HepG2 (cell line): Measurements from ENCODE around the gene CCL19. TPM values are rescaled to one million over a fixed set of nuclear protein-coding genes. Genes with fewer than 3 reads are reported as not detected.

Experiments
- ARNTL ChIP-seq: sonication (generic); formaldehyde crosslinking; IDR thresholded peaks from 2 replicates; pipeline ENCODE4 v1.4.0; 2020; ENCODE audit warnings: mild to moderate bottlenecking, missing genetic modification reagents
- ATF1 ChIP-seq: IDR thresholded peaks from 2 replicates; pipeline ENCODE4 v1.6.1; 2016; ENCODE audit warnings: mild to moderate bottlenecking, control low read depth
- DNMT1 ChIP-seq: sonication (generic); formaldehyde crosslinking; IDR thresholded peaks from 2 replicates; pipeline ENCODE4 v1.5.1; 2020; ENCODE audit warnings: mild to moderate bottlenecking, missing genetic modification reagents
- FOXO1 ChIP-seq: sonication (generic); formaldehyde crosslinking; IDR thresholded peaks from 2 replicates; pipeline ENCODE4 v1.4.0; 2020; ENCODE audit warnings: missing genetic modification reagents
- GPN1 ChIP-seq: sonication (generic); formaldehyde crosslinking; IDR thresholded peaks from 2 replicates; pipeline ENCODE4 v1.5.1; 2020; ENCODE audit warnings: missing genetic modification reagents, borderline replicate concordance
- HDAC1 ChIP-seq: sonication (generic); formaldehyde crosslinking; IDR thresholded peaks from 2 replicates; pipeline ENCODE4 v1.5.1; 2020; ENCODE audit warnings: mild to moderate bottlenecking, missing genetic modification reagents
- KDM5A ChIP-seq: fragments of 200-600 bp; sonication (generic); IDR thresholded peaks from 2 replicates; pipeline ENCODE4 v1.7.0; 2018; ENCODE audit warnings: antibody characterized with exemption, mild to moderate bottlenecking, low read length, borderline replicate concordance
- MTA1 ChIP-seq: sonication (generic); formaldehyde crosslinking; IDR thresholded peaks from 2 replicates; pipeline ENCODE4 v1.4.0; 2020; ENCODE audit warnings: missing genetic modification reagents, mild to moderate bottlenecking, borderline replicate concordance
- NBN ChIP-seq: fragments of 450-650 bp; conservative IDR thresholded peaks from 2 replicates; pipeline ENCODE4 v1.6.1; 2017
- PHF8 ChIP-seq: sonication (generic); formaldehyde crosslinking; IDR thresholded peaks from 2 replicates; pipeline ENCODE4 v1.5.0; 2020; ENCODE audit warnings: missing genetic modification reagents
- SRSF9 ChIP-seq: fragments of 200-400 bp; formaldehyde crosslinking; IDR thresholded peaks from 2 replicates; pipeline ENCODE4 v1.6.1; 2018; ENCODE audit warnings: borderline replicate concordance, mild to moderate bottlenecking, low read depth, low read length; ENCODE audit not compliant: insufficient read depth, poor library complexity, severe bottlenecking
- ZBTB7A ChIP-seq: sonication (generic); formaldehyde crosslinking; IDR thresholded peaks from 2 replicates; pipeline ENCODE4 v1.8.0; 2022; ENCODE audit warnings: mild to moderate bottlenecking, missing genetic modification reagents
- ZNF138 ChIP-seq: sonication (generic); formaldehyde crosslinking; IDR thresholded peaks from 2 replicates; pipeline ENCODE4 v1.5.0; 2020; ENCODE audit warnings: mild to moderate bottlenecking, low read depth, missing genetic modification reagents
- ZNF260 ChIP-seq: sonication (generic); formaldehyde crosslinking; IDR thresholded peaks from 2 replicates; pipeline ENCODE4 v1.4.0; 2020; ENCODE audit warnings: missing genetic modification reagents, low read depth, mild to moderate bottlenecking, borderline replicate concordance
- ZNF326 ChIP-seq: sonication (generic); formaldehyde crosslinking; IDR thresholded peaks from 2 replicates; pipeline ENCODE4 v1.4.0; 2020; ENCODE audit warnings: missing genetic modification reagents, borderline replicate concordance
- ZNF564 ChIP-seq: sonication (generic); formaldehyde crosslinking; IDR thresholded peaks from 2 replicates; pipeline ENCODE4 v1.8.1; 2023; ENCODE audit warnings: mild to moderate bottlenecking, missing genetic modification reagents
- ZNF788 ChIP-seq: sonication (generic); formaldehyde crosslinking; IDR thresholded peaks from 2 replicates; pipeline ENCODE4 v1.5.0; 2020; ENCODE audit warnings: mild to moderate bottlenecking, missing genetic modification reagents, borderline replicate concordance
- ZSCAN31 ChIP-seq: sonication (generic); formaldehyde crosslinking; IDR thresholded peaks from 2 replicates; pipeline ENCODE4 v1.5.0; 2020; ENCODE audit warnings: low read depth, mild to moderate bottlenecking, missing genetic modification reagents
- polyA plus RNA-seq, 8 experiments: library from polyadenylated mRNA; depleted of rRNA in 3 of 8; stranded (reverse) in 7 of 8; unstranded in 1 of 8; fragments of >200 nt; fragmentation: Illumina TruSeq in 4 of 8; extraction: Trizol in 4 of 8; gene quantifications; 2 replicates each; pipeline versions ENCODE4 v1.2.1 to v1.2.3, GENCODE V29; 2011 to 2016; ENCODE audit warnings: low read depth in 4 of 8, missing spikeins in 1 of 8, mixed read lengths in 1 of 8; ENCODE audit not compliant: insufficient read depth in 1 of 8
- total RNA-seq, 5 experiments: library from RNA; depleted of rRNA; stranded (reverse); fragments of >200 nt; fragmentation: Illumina TruSeq; extraction: Trizol; gene quantifications; 2 replicates each; pipeline ENCODE4 v1.2.3, GENCODE V29; 2016; ENCODE audit warnings: low read depth in 1 of 5
- TF ChIP-seq, protein P1 (sequence below): sonication (generic); formaldehyde crosslinking; IDR thresholded peaks from 2 replicates; pipeline ENCODE4 v1.4.0; 2020; ENCODE audit warnings: missing genetic modification reagents
- TF ChIP-seq, protein P2 (sequence below): sonication (generic); formaldehyde crosslinking; IDR thresholded peaks from 2 replicates; pipeline ENCODE4 v1.9.0; 2021; ENCODE audit warnings: mild to moderate bottlenecking, missing genetic modification reagents
- TF ChIP-seq, protein P3 (sequence below): sonication (generic); formaldehyde crosslinking; IDR thresholded peaks from 2 replicates; pipeline ENCODE4 v1.4.0; 2020; ENCODE audit warnings: missing genetic modification reagents, borderline replicate concordance

CCL19 gene
- total and polyA plus RNA-seq, 2 of the 13 experiments (the other 11 are each of a cell fraction or from before 2014, with no cell fraction given) = not detected

DNA sequence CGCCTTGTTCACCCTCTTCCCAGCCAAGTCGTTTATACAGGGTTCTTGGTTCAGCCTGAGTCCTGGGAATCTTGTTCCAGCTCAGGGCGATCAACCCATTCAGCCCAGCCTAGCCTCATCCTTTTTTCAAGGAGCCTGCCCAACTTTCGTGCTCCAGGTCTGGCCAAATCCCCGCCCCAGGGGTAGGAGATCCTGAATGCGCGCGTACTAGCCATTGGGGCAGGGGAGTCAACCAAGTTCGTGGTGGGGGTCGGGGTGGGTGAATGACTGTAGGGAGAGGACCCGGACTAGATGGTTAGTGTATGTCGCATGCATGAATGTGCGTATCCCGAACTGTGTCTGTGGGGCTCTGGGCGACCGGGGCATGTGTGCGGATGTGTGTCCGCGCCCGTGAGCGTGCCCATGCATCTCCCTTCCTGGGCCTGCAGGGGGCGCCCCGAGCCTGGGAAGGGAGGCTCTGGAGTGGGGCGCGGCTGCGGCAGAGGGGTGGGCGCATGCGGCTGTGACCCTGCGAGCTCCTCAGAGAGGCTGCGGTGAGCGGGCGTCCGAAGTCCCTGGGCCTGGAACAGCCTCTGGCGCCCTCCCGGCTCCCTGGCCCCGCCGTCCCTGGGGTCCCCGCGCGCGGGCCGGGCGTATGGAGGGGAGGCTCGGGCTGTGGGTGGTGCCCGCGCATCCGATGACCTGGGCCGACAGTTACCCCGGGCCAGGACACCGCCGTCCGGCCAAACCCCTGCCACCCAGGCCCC lies 10.1 kb upstream of the CCL19 start (continued):
- TF ChIP-seq, protein P1, sequence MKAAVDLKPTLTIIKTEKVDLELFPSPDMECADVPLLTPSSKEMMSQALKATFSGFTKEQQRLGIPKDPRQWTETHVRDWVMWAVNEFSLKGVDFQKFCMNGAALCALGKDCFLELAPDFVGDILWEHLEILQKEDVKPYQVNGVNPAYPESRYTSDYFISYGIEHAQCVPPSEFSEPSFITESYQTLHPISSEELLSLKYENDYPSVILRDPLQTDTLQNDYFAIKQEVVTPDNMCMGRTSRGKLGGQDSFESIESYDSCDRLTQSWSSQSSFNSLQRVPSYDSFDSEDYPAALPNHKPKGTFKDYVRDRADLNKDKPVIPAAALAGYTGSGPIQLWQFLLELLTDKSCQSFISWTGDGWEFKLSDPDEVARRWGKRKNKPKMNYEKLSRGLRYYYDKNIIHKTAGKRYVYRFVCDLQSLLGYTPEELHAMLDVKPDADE (CRISPR knock-in tag) = no peak
- TF ChIP-seq GPN1 (CRISPR knock-in tag) (no peak), ZBTB7A (CRISPR knock-in tag) (0 out of 2 replicates have a peak, but pooled peaks have one; percentile 67), ZNF788 (CRISPR knock-in tag) (peak; percentile 44; the same call in 1 of the 2 replicates), ZNF260 (CRISPR knock-in tag) (no peak), PHF8 (CRISPR knock-in tag) (peak; percentile 40; the same call in 1 of the 2 replicates), ZNF326 (no peak), FOXO1 (CRISPR knock-in tag) (no peak), SRSF9 (no peak), MTA1 (CRISPR knock-in tag) (peak; percentile 80; the same call in 1 of the 2 replicates), HDAC1 (CRISPR knock-in tag) (no peak), KDM5A (no peak), ATF1 (CRISPR knock-in tag) (no peak), ZNF564 (no peak), NBN (no peak), ZNF138 (CRISPR knock-in tag) (no peak), ARNTL (CRISPR knock-in tag) (no peak), DNMT1 (CRISPR knock-in tag) (no peak), ZSCAN31 (CRISPR knock-in tag) (0 out of 2 replicates have a peak, but pooled peaks have one; percentile 23)
- TF ChIP-seq, protein P2, sequence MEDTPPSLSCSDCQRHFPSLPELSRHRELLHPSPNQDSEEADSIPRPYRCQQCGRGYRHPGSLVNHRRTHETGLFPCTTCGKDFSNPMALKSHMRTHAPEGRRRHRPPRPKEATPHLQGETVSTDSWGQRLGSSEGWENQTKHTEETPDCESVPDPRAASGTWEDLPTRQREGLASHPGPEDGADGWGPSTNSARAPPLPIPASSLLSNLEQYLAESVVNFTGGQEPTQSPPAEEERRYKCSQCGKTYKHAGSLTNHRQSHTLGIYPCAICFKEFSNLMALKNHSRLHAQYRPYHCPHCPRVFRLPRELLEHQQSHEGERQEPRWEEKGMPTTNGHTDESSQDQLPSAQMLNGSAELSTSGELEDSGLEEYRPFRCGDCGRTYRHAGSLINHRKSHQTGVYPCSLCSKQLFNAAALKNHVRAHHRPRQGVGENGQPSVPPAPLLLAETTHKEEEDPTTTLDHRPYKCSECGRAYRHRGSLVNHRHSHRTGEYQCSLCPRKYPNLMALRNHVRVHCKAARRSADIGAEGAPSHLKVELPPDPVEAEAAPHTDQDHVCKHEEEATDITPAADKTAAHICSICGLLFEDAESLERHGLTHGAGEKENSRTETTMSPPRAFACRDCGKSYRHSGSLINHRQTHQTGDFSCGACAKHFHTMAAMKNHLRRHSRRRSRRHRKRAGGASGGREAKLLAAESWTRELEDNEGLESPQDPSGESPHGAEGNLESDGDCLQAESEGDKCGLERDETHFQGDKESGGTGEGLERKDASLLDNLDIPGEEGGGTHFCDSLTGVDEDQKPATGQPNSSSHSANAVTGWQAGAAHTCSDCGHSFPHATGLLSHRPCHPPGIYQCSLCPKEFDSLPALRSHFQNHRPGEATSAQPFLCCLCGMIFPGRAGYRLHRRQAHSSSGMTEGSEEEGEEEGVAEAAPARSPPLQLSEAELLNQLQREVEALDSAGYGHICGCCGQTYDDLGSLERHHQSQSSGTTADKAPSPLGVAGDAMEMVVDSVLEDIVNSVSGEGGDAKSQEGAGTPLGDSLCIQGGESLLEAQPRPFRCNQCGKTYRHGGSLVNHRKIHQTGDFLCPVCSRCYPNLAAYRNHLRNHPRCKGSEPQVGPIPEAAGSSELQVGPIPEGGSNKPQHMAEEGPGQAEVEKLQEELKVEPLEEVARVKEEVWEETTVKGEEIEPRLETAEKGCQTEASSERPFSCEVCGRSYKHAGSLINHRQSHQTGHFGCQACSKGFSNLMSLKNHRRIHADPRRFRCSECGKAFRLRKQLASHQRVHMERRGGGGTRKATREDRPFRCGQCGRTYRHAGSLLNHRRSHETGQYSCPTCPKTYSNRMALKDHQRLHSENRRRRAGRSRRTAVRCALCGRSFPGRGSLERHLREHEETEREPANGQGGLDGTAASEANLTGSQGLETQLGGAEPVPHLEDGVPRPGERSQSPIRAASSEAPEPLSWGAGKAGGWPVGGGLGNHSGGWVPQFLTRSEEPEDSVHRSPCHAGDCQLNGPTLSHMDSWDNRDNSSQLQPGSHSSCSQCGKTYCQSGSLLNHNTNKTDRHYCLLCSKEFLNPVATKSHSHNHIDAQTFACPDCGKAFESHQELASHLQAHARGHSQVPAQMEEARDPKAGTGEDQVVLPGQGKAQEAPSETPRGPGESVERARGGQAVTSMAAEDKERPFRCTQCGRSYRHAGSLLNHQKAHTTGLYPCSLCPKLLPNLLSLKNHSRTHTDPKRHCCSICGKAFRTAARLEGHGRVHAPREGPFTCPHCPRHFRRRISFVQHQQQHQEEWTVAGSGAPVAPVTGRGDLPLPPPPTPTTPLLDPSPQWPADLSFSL = no peak
- TF ChIP-seq, protein P3, sequence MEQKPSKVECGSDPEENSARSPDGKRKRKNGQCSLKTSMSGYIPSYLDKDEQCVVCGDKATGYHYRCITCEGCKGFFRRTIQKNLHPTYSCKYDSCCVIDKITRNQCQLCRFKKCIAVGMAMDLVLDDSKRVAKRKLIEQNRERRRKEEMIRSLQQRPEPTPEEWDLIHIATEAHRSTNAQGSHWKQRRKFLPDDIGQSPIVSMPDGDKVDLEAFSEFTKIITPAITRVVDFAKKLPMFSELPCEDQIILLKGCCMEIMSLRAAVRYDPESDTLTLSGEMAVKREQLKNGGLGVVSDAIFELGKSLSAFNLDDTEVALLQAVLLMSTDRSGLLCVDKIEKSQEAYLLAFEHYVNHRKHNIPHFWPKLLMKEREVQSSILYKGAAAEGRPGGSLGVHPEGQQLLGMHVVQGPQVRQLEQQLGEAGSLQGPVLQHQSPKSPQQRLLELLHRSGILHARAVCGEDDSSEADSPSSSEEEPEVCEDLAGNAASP = no peak
